Aorta (tissue), 5 donors: ENCODE results near the gene MAP1LC3B2. TPM values are rescaled to one million over a fixed set of nuclear protein-coding genes. Genes with fewer than 3 reads are reported as not detected.
A peak's percentile ranks its signal among the peaks of the same experiment; 100 is the strongest.

Experiments
- ATAC-seq: fragments of 200-7000 bp; cut with Tn5 transposase; one replicate; pipeline ENCODE4 v1.9.1; 2022; ENCODE audit warnings: moderate library complexity; ENCODE audit not compliant: low FRiP score
- DNase-seq, 2 donors: peaks; one replicate each; pipeline ENCODE4 v3.0.0-alpha.2; 2020
- H3K27ac ChIP-seq, 2 donors: one replicate each; pipeline ENCODE4 v1.5.1; 2013; ENCODE audit warnings: low read length in 2 of 2, mild to moderate bottlenecking in 2 of 2, moderate library complexity in 2 of 2, control low read depth in 1 of 2, inconsistent platforms in 1 of 2, low read depth in 1 of 2
- H3K27me3 ChIP-seq, 2 donors: one replicate each; pipeline ENCODE4 v1.6.1; 2013; ENCODE audit warnings: control low read depth in 1 of 2, low read length in 1 of 2, mild to moderate bottlenecking in 1 of 2, moderate library complexity in 1 of 2; ENCODE audit not compliant: insufficient read depth in 2 of 2, control insufficient read depth in 1 of 2
- H3K36me3 ChIP-seq, 2 donors: one replicate each; pipeline ENCODE4 v1.6.1; 2013; ENCODE audit warnings: control low read depth in 1 of 2, low read length in 1 of 2, mild to moderate bottlenecking in 1 of 2; ENCODE audit not compliant: insufficient read depth in 2 of 2, control insufficient read depth in 1 of 2
- H3K4me1 ChIP-seq, 2 donors: one replicate each; pipeline ENCODE4 v1.6.1; 2013; ENCODE audit warnings: low read length in 2 of 2, control low read depth in 1 of 2, mild to moderate bottlenecking in 1 of 2, moderate library complexity in 1 of 2; ENCODE audit not compliant: insufficient read depth in 2 of 2, control insufficient read depth in 1 of 2
- H3K4me3 ChIP-seq, 2 donors: one replicate each; pipeline ENCODE4 v1.5.1; 2013; ENCODE audit warnings: low read length in 2 of 2, control low read depth in 1 of 2, mild to moderate bottlenecking in 1 of 2
- H3K9me3 ChIP-seq: one replicate; pipeline ENCODE4 v1.6.1; 2013; ENCODE audit warnings: mild to moderate bottlenecking, low read length; ENCODE audit not compliant: control insufficient read depth
- WGBS, 2 donors: extraction: QIAGEN DNeasy Blood & Tissue Kit; methylation state at CpG; one replicate each; pipeline ENCODE4 v1.1.7; 2013; 5-methylcytosine and 5-hydroxymethylcytosine counted together
- intact Hi-C, 2 donors: fragments of 100-400 bp; cut with DNase I; formaldehyde crosslinking; loops; one replicate each; pipeline versions ENCODE4 v1.14.2 to v1.15.0; 2022
- polyA plus RNA-seq, 2 donors: library from polyadenylated mRNA; stranded (reverse); fragments of 200-250 nt; gene quantifications; one replicate each; pipeline ENCODE4 v1.2.3, GENCODE V29; 2013
- total RNA-seq, 2 donors: library from RNA; stranded (reverse); fragmentation: NEBNext Ultra II Directional; extraction: Animal tissue kit (Norgen Biotek cat#: 25700); gene quantifications; one replicate each; pipeline ENCODE4 v1.2.1, GENCODE V29; 2021
- donor health status: healthy with polysubstance abuse.
- donor health status: Bipolar disorder and iron deficiency.
- donor health status: DM: no; HTN: no; CAD: no.
- donor health status: DM: no; HTN: no; CAD: no.
- donor health status: DM: yes; HTN: yes; CAD: no.

Gene MAP1LC3B2
- total and polyA plus RNA-seq, 4 donors = 1.0 to 3.5 (median 2.7) TPM

DNA sequence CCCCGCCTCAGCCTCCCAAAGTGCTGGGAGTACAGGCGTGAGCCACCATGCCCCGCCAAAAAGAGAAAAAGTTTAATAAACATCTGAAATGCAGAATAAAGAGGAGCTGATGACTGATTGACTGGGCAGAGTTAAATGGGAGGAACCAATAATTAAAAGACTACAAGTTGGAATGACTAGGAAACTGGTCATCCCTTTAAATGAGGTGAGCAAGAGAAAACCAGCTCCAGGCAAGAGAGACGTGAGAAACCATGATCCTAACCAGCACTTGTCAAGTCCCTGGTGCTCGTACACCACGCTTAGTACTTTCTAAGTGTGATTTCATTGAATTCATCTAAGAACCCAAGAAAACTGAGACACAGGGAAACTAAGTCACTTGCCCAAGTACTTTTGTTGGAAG lies 47.9 kb downstream of the MAP1LC3B2 start:
- Histone ChIP-seq H3K4me1 (no peaks in the 10 kb centered on the region), H3K27ac (no peak overlapping the region), H3K4me3 (no peak overlapping the region), H3K9me3 (no peaks in the 10 kb centered on the region), H3K27me3 (no peaks in the 10 kb centered on the region), H3K36me3 (no peaks in the 10 kb centered on the region)
- intact Hi-C loops = no loop called here
- WGBS, 2 donors = 96 to 97% methylated on average over 6 of the region's 6 CpGs
- no peak for ATAC-seq
- no peak for DNase-seq

DNA sequence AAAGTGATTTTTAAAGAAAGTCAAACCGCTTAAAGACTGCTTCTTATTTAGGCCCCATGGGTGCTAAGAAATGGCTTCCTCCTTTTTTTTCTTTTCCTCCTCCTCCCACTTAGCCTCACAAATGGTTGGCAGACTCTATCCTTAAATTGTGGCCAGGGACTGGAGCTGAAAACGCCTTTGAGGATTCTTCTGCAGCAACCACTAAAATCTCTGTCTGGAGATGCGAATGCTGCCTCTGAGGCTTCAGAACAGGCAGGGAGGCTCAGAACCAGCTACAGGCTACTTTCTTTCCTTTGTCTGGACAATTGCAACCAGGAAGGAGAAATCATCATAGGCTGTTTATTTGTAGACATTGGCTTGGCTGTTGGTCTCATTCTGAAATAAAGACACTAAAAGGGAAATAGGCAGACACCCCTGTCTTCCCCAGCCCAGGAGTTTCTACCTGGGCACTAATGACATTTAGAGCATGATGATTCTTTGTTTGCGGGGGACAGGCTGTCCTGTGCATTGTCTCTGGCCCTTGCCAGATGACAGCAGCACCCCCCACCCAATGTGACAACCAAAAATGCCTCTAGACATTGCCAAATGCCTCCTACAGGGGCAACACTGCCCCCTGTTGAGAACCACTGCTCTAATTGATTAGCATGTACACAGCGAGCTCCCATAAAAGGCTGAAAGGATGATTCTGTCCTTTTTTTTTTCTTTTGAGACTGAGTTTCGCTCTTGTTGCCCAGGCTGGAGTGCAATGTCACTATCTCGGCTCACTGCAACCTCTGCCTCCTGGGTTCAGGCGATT lies 50.3 kb downstream of the MAP1LC3B2 start:
- H3K27ac ChIP-seq = no peak overlapping the region
- no peaks in the 10 kb centered on the region for H3K27me3 ChIP-seq
- intact Hi-C loops = no loop called here
- DNase-seq (peak in 1 of 2 donors; percentile 51), ATAC-seq (no peak)
- no peaks in the 10 kb centered on the region for H3K36me3 ChIP-seq
- no peaks in the 10 kb centered on the region for H3K9me3 ChIP-seq
- no peaks in the 10 kb centered on the region for H3K4me1 ChIP-seq
- 76 to 79% methylated on average over 8 of the region's 8 CpGs for WGBS, 2 donors
- no peak overlapping the region for H3K4me3 ChIP-seq

DNA sequence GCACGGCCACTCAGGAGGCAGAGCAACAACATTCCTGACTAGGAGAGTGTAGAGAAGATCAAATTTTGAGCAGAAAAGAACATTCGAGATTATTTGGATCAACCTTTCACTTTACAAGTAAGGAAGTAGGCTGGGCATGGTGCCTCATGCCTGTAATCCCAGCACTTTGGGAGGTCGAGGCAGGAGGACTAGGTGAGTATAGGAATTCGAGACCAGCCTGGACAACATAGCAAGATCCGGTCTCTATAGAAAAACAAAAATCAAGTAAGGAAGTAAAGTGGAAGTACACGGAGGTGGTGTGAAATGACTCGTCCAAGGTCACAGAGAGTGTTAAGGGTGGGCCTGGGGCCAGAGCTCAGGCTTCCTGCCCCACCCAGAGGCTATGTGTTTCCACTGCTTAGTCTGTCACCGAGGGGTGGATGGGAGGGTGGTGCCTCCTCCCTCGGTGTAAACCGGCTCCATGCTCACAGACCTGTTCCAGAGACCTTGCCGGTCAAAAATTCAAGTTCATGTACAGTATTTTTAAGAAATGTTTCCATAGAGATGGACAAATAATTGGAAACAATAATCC lies 51.9 kb downstream of the MAP1LC3B2 start:
- H3K9me3 ChIP-seq = no peaks in the 10 kb centered on the region
- 74 to 84% methylated on average over 11 of the region's 11 CpGs for WGBS, 2 donors
- ATAC-seq (no peak), DNase-seq (peak in 1 of 2 donors; percentile 62)
- no peak overlapping the region for H3K4me3 ChIP-seq
- H3K27me3 ChIP-seq = no peaks in the 10 kb centered on the region
- intact Hi-C loops = no loop called here
- no peak overlapping the region for H3K27ac ChIP-seq
- no peaks in the 10 kb centered on the region for H3K36me3 ChIP-seq
- H3K4me1 ChIP-seq = no peaks in the 10 kb centered on the region

DNA sequence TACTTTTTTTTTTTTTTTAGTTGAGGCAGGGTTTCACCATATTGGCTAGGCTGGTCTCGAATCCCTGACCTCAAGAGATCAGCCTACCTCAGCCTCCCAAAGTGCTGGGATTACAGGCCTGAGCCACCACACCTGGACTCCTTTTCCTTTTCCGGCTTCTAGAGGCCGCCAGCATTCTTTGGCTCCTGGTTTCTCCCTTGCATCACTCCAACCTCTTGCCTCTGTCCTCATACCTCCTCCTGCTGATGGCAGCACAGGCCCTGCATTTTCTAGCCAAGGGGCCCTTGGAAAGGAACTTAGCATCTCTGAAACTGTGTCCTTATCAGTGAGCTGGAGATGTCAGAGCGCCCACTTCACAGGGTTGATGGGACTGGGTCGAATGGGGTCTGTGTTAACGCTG lies 53.3 kb downstream of the MAP1LC3B2 start:
- Histone ChIP-seq H3K27me3 (no peaks in the 10 kb centered on the region), H3K4me1 (no peaks in the 10 kb centered on the region), H3K9me3 (no peaks in the 10 kb centered on the region), H3K4me3 (no peak overlapping the region), H3K36me3 (no peaks in the 10 kb centered on the region), H3K27ac (no peak overlapping the region)
- DNase-seq (peak in 1 of 2 donors; percentile 19), ATAC-seq (no peak)
- WGBS, 2 donors = 81 to 98% methylated on average over 6 of the region's 6 CpGs
- intact Hi-C loops = no loop called here

DNA sequence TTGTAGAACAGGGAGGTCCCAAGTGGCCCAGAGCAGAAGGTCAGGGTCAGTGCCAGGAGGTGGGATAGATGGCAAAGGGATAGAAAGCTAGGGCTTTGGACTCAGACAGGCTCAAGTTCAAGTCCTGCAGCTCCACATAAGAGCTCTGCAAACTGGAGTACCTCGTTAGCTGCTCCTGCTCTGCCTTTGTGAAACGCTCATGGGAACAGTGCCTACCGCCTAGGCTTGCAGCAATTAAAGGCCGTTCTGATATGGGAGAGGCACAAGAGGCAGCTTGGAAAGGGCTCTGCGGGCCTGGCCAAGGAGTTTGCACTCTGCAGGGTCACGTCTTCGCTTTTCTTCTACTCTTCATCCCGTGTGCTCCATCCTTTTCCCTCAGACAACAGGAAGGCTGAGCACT lies 54.1 kb downstream of the MAP1LC3B2 start:
- Histone ChIP-seq H3K9me3 (no peaks in the 10 kb centered on the region), H3K36me3 (no peaks in the 10 kb centered on the region), H3K27ac (no peak overlapping the region), H3K4me3 (no peak overlapping the region), H3K4me1 (no peaks in the 10 kb centered on the region), H3K27me3 (no peaks in the 10 kb centered on the region)
- DNase-seq (peak in 1 of 2 donors; percentile 50), ATAC-seq (no peak)
- intact Hi-C loops = no loop called here
- 92 to 94% methylated on average over 8 of the region's 8 CpGs for WGBS, 2 donors

DNA sequence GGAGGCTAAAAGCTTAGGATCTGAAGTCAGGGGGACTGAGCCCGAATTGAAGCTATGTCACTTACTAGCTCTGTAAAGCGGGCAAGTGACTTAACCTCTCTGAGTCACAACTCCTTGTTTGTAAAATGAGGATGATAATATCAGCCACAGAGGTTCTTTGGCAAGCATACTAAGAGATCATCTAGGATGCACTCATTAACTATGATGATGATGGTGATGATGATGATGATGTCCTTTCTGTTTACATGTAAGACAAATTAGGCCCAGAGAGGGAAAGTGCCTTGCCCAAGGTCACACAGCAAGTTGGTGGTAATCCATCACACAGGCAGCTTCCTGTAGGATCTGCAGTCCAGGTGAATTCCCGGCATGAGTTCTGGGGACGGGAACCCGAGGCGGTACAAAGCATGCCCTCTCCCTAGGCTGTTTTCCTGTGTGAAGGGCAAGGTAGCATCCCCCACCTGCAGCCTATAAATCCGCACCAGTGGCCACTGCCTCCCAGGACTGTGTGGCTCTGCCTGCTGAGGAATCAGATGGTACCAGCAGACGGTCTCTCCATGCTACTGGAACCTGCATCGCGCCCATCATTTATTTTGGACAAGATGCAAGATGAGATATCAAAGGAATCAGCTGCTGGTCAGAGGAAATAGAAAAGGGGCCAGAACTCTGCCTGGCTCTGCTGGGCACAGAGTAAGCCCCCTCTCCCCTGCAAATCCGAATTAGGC lies 55.2 kb downstream of the MAP1LC3B2 start:
- ATAC-seq (no peak), DNase-seq (peak in 1 of 2 donors; percentile 36)
- no peak overlapping the region for H3K27ac ChIP-seq
- H3K4me3 ChIP-seq = no peak overlapping the region
- WGBS, 2 donors = 64 to 65% methylated on average over 11 of the region's 11 CpGs
- H3K4me1 ChIP-seq = no peaks in the 10 kb centered on the region
- H3K9me3 ChIP-seq = no peaks in the 10 kb centered on the region
- no peaks in the 10 kb centered on the region for H3K36me3 ChIP-seq
- no peaks in the 10 kb centered on the region for H3K27me3 ChIP-seq
- intact Hi-C loops = no loop called here

DNA sequence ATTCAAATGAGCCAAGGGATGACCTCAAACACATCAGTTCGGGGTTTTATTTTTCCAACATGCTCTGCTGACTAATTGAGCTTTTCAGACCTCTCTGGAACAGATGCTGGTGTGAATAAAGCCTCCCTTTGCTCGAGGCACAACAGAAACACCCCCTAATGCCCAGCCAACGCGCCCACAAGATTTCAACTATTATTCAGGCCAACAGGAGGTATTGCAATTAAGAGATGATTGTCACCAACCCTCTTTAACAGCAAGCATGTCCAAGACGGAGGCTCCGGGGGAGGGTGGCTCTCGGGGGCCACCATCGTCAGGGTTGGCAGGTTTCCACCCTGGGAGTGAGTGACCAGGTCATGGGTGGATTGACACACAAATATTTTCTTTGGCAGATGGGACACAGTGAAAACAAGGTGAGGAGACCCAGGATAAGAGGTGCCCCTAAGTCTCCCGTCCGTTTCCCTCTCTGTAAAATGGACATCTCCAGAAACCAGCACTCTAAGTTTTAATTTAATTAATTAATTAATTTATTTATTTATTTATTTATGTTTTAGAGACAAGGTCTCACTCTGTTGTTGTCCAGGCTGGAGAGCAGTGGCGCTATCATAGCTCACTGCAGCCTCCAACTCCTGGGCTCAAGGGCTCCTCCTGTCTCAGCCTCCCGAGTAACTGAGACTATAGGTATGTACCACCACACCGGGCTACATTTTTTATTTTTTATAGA lies 56.1 kb downstream of the MAP1LC3B2 start:
- no peaks in the 10 kb centered on the region for H3K9me3 ChIP-seq
- no peaks in the 10 kb centered on the region for H3K4me1 ChIP-seq
- H3K4me3 ChIP-seq = no peak overlapping the region
- intact Hi-C loops = no loop called here
- no peaks in the 10 kb centered on the region for H3K27me3 ChIP-seq
- WGBS, 2 donors = 54 to 57% methylated on average over 13 of the region's 13 CpGs
- no peaks in the 10 kb centered on the region for H3K36me3 ChIP-seq
- H3K27ac ChIP-seq = no peak overlapping the region
- no peak for ATAC-seq
- DNase-seq = peak in 1 of 2 donors; percentile 52

DNA sequence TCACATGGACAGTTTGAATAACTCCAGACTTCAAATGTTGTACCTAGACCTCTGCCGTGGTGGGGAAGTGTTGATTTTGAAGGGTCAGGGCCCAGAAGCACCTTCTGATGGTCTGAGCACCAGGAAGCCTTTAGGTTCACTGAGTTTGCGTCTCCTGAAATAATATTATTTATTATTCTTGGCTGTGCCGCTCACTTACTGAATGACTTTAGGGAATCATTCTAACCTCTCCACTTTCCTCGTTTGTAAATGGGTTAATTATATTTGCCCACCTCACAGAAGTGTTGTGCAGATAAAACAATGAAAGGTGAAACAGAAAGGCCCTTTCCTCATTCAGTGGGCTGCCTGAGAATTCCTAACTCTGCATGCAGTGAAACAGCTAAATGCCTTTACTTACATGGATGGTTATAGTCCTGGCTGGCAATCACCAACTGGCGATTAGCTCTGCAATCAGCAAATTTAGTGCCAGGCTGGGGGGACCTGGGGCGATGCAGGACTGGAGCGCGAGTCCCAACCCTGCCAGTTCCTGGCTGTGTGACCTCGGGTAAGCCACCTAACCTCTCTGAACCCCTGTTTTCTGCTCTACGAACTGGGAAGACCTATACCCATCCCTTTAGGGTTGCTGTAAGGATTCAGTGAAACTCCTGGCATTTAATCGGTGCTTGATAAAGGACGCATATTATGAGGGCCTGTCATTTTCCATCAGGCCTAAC lies 57.5 kb downstream of the MAP1LC3B2 start:
- Histone ChIP-seq H3K4me3 (no peak overlapping the region), H3K36me3 (no peaks in the 10 kb centered on the region), H3K27me3 (no peaks in the 10 kb centered on the region), H3K9me3 (no peaks in the 10 kb centered on the region), H3K27ac (no peak overlapping the region), H3K4me1 (no peaks in the 10 kb centered on the region)
- intact Hi-C loops = no loop called here
- peak in 1 of 2 donors; percentile 58 for DNase-seq
- WGBS, 2 donors = 70 to 78% methylated on average over 12 of the region's 12 CpGs
- ATAC-seq = no peak
